IMR-90 (cell line): ENCODE results near the gene ZNHIT6. TPM values are rescaled to one million over a fixed set of nuclear protein-coding genes. Genes with fewer than 3 reads are reported as not detected.

Experiments
- CHD1 ChIP-seq: IDR thresholded peaks from 2 replicates; pipeline ENCODE4 v1.6.1; 2012; ENCODE audit warnings: low read depth, low read length, improper control_type of control experiment
- ELK1 ChIP-seq: fragments of 150-350 bp; IDR thresholded peaks from 2 replicates; pipeline ENCODE4 v1.6.1; 2016; ENCODE audit warnings: low read depth, mild to moderate bottlenecking, low read length, moderate library complexity, borderline replicate concordance
- polyA plus RNA-seq, 3 experiments: library from polyadenylated mRNA; depleted of rRNA; stranded (reverse); fragments of >200 nt; gene quantifications; 2 replicates each; pipeline ENCODE4 v1.2.3, GENCODE V29; 2012; ENCODE audit warnings: low replicate concordance in 1 of 3
- total RNA-seq: library from RNA; depleted of rRNA; stranded (reverse); fragments of >200 nt; gene quantifications from 2 replicates; pipeline ENCODE4 v1.2.3, GENCODE V29; 2012
- TF ChIP-seq, protein P1 (sequence below): conservative IDR thresholded peaks from 2 replicates; pipeline ENCODE4 v1.5.1; 2012; ENCODE audit warnings: mild to moderate bottlenecking, low read depth, low read length, improper control_type of control experiment

Gene ZNHIT6
- total and polyA plus RNA-seq, 2 of the 4 experiments (the other 2 are of a cell fraction) = 9.0 to 13.7 TPM

GRCh38 chr1:85611856-85612255 lies 96.4 kb downstream of the ZNHIT6 start (continued):
- TF ChIP-seq, protein P1, sequence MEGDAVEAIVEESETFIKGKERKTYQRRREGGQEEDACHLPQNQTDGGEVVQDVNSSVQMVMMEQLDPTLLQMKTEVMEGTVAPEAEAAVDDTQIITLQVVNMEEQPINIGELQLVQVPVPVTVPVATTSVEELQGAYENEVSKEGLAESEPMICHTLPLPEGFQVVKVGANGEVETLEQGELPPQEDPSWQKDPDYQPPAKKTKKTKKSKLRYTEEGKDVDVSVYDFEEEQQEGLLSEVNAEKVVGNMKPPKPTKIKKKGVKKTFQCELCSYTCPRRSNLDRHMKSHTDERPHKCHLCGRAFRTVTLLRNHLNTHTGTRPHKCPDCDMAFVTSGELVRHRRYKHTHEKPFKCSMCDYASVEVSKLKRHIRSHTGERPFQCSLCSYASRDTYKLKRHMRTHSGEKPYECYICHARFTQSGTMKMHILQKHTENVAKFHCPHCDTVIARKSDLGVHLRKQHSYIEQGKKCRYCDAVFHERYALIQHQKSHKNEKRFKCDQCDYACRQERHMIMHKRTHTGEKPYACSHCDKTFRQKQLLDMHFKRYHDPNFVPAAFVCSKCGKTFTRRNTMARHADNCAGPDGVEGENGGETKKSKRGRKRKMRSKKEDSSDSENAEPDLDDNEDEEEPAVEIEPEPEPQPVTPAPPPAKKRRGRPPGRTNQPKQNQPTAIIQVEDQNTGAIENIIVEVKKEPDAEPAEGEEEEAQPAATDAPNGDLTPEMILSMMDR = no peak
- no peak for TF ChIP-seq CHD1
- TF ChIP-seq ELK1 = no peak
